Aorta (tissue), 5 donors: ENCODE measurements around the gene GRHL1. TPM values are rescaled to one million over a fixed set of nuclear protein-coding genes. Genes with fewer than 3 reads are reported as not detected.
A peak's percentile ranks its signal among the peaks of the same experiment; 100 is the strongest.

ENCODE experiments used
- ATAC-seq: fragments of 200-7000 bp; cut with Tn5 transposase; one replicate; pipeline ENCODE4 v1.9.1; 2022; ENCODE audit warnings: moderate library complexity; ENCODE audit not compliant: low FRiP score
- DNase-seq, 2 donors: peaks; one replicate each; pipeline ENCODE4 v3.0.0-alpha.2; 2020
- H3K27ac ChIP-seq, 2 donors: one replicate each; pipeline ENCODE4 v1.5.1; 2013; ENCODE audit warnings: low read length in 2 of 2, mild to moderate bottlenecking in 2 of 2, moderate library complexity in 2 of 2, control low read depth in 1 of 2, inconsistent platforms in 1 of 2, low read depth in 1 of 2
- H3K27me3 ChIP-seq, 2 donors: one replicate each; pipeline ENCODE4 v1.6.1; 2013; ENCODE audit warnings: control low read depth in 1 of 2, low read length in 1 of 2, mild to moderate bottlenecking in 1 of 2, moderate library complexity in 1 of 2; ENCODE audit not compliant: insufficient read depth in 2 of 2, control insufficient read depth in 1 of 2
- H3K36me3 ChIP-seq, 2 donors: one replicate each; pipeline ENCODE4 v1.6.1; 2013; ENCODE audit warnings: control low read depth in 1 of 2, low read length in 1 of 2, mild to moderate bottlenecking in 1 of 2; ENCODE audit not compliant: insufficient read depth in 2 of 2, control insufficient read depth in 1 of 2
- H3K4me1 ChIP-seq, 2 donors: one replicate each; pipeline ENCODE4 v1.6.1; 2013; ENCODE audit warnings: low read length in 2 of 2, control low read depth in 1 of 2, mild to moderate bottlenecking in 1 of 2, moderate library complexity in 1 of 2; ENCODE audit not compliant: insufficient read depth in 2 of 2, control insufficient read depth in 1 of 2
- H3K4me3 ChIP-seq, 2 donors: one replicate each; pipeline ENCODE4 v1.5.1; 2013; ENCODE audit warnings: low read length in 2 of 2, control low read depth in 1 of 2, mild to moderate bottlenecking in 1 of 2
- H3K9me3 ChIP-seq: one replicate; pipeline ENCODE4 v1.6.1; 2013; ENCODE audit warnings: mild to moderate bottlenecking, low read length; ENCODE audit not compliant: control insufficient read depth
- WGBS, 2 donors: extraction: QIAGEN DNeasy Blood & Tissue Kit; methylation state at CpG; one replicate each; pipeline ENCODE4 v1.1.7; 2013; 5-methylcytosine and 5-hydroxymethylcytosine counted together
- intact Hi-C, 2 donors: fragments of 100-400 bp; cut with DNase I; formaldehyde crosslinking; loops; one replicate each; pipeline versions ENCODE4 v1.14.2 to v1.15.0; 2022
- polyA plus RNA-seq, 2 donors: library from polyadenylated mRNA; stranded (reverse); fragments of 200-250 nt; gene quantifications; one replicate each; pipeline ENCODE4 v1.2.3, GENCODE V29; 2013
- total RNA-seq, 2 donors: library from RNA; stranded (reverse); fragmentation: NEBNext Ultra II Directional; extraction: Animal tissue kit (Norgen Biotek cat#: 25700); gene quantifications; one replicate each; pipeline ENCODE4 v1.2.1, GENCODE V29; 2021
- donor health status: healthy with polysubstance abuse.
- donor health status: Bipolar disorder and iron deficiency.
- donor health status: DM: no; HTN: no; CAD: no.
- donor health status: DM: no; HTN: no; CAD: no.
- donor health status: DM: yes; HTN: yes; CAD: no.

Gene GRHL1
- total and polyA plus RNA-seq, 4 donors, result 0.15 to 2.5 (median 0.90) TPM

DNA sequence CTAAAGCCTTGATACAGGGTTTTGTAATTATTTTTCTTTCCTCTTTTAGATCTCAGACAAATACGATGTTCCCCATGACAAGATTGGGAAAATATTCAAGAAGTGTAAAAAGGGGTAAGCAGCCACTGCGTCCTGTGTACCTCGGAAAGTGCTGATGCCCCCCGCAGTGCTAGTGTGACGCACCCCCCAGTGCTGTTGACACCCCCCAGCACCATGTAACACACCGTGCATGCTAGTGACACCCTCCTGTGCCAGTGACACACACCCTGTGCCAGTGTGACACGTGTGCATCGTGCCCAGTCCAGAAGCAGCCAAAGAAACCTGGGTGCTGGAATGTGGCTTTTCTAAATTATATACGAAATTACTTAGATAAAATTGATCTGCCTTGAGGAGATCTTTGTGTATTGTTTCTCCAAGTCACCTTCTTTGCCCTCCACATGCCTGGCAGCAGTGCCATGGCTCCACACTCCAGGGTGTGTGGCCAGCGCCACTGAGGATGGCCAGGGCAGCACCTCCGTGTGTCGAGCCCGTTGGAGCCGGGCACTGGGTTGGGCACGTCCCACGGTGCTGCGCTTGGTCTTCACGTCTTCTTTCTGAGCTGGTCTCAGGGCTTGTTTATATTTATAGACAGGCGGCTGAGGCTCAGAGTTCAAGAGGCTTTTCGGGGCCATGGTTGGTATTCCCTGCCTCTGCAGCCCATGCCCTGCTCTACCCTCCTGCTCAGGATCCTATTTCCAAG is 47.6 kb downstream of the GRHL1 start:
- H3K27ac ChIP-seq, result no peak overlapping the region
- WGBS, 2 donors, result 60 to 75% methylated on average over 20 of the region's 20 CpGs
- intact Hi-C loops, result no loop called here
- peak in 1 of 2 donors; percentile 61 for DNase-seq
- no peaks in the 10 kb centered on the region for H3K27me3 ChIP-seq
- H3K9me3 ChIP-seq, result no peaks in the 10 kb centered on the region
- H3K36me3 ChIP-seq, result no peaks in the 10 kb centered on the region
- ATAC-seq, result no peak
- H3K4me1 ChIP-seq, result no peaks in the 10 kb centered on the region
- H3K4me3 ChIP-seq, result no peak overlapping the region

DNA sequence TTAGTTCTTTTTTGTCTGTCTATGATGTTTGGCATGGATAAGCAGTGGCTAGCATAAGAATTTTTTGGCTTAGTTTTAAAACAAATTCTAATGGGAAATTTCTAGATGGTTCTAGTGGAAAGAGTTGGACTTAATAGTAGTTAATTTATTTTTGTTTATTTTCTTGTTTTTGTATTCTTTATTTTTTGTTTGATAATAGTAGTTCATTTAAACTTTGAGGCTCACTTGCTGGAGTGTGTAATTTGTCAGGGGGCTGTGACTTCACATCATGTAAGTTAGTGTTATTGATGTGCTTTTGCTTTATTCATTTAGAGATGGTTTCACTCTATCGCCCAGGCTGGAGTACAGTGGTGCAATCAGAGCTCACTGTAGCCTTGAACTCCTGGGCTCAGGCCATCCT is 48.2 kb downstream of the GRHL1 start:
- intact Hi-C loops, result no loop called here
- Histone ChIP-seq H3K27ac (no peak overlapping the region), H3K27me3 (no peaks in the 10 kb centered on the region), H3K36me3 (no peaks in the 10 kb centered on the region), H3K4me3 (no peak overlapping the region), H3K9me3 (no peaks in the 10 kb centered on the region), H3K4me1 (no peaks in the 10 kb centered on the region)
- ATAC-seq (no peak), DNase-seq (no peak)
- 86 to 93% methylated on average over 1 of the region's 1 CpG for WGBS, 2 donors

DNA sequence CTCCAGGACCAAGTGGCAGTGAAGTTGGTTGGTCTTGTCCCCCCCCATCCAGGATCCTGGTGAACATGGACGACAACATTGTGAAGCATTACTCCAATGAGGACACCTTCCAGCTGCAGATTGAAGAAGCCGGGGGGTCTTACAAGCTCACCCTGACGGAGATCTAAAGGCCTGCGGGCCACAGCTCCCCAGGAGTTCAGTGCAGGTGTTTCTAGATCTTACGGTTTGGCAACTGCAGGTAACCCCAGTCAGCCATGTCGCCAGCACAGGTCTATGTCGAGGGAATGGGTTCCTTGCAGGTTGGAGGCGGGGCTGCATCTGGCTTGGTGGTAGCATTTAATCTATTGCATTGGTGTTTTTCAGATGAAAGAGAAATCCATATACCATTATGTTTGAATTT is 49.0 kb downstream of the GRHL1 start:
- DNase-seq, result peak; percentile 5 to 34

DNA sequence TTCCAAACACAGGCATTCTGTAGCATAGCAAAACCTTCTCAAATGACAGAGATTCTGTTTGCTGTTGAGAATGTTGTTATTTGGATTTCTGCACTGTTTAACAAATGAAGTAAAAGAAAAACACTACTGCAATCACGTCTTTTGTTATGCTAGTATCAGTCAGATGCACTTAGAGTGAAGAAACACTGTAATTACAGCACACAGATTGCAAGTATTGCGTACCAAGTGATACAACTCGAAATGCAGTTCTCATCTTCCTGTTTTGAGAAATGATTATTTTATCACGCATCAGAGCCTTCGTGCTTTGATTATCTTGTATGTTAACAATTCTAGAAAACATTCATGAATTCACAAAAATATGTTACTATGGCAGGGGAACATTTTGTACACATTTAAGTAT is 50.1 kb downstream of the GRHL1 start:
- ATAC-seq (no peak), DNase-seq (no peak)
- Histone ChIP-seq H3K4me3 (no peak overlapping the region), H3K4me1 (no peaks in the 10 kb centered on the region), H3K27me3 (no peaks in the 10 kb centered on the region), H3K27ac (no peak overlapping the region), H3K9me3 (no peaks in the 10 kb centered on the region), H3K36me3 (no peaks in the 10 kb centered on the region)
- 88 to 90% methylated on average over 5 of the region's 5 CpGs for WGBS, 2 donors
- intact Hi-C loops, result no loop called here

More for the DNA sequence above, 49.0 kb downstream of the GRHL1 start:
- Histone ChIP-seq H3K4me1 (no peaks in the 10 kb centered on the region), H3K9me3 (no peaks in the 10 kb centered on the region), H3K27ac (no peak overlapping the region), H3K27me3 (no peaks in the 10 kb centered on the region), H3K4me3 (no peak overlapping the region), H3K36me3 (no peaks in the 10 kb centered on the region)
- WGBS, 2 donors, result 93 to 94% methylated on average over 8 of the region's 8 CpGs
- no peak for ATAC-seq
- intact Hi-C loops, result no loop called here

DNA sequence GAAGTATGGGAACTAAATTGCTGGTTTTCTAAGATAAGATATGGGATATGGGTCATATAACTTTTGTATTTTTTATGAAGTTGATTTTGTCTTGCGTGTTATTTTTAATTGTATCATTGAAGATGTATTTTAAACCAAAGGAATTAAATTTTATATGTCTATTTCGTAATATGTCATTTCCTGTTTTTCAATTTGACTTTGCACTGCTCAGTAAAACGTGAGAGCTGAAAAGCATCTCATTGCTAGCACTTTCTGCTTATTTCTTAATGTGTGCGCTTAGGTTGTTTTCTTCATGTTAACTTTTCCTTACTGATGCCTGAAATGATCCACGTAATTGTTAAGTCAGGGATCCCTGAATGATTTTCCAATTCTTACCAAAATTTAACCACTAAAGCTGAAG is 50.6 kb downstream of the GRHL1 start:
- Histone ChIP-seq H3K9me3 (no peaks in the 10 kb centered on the region), H3K27me3 (no peaks in the 10 kb centered on the region), H3K4me1 (no peaks in the 10 kb centered on the region), H3K36me3 (no peaks in the 10 kb centered on the region), H3K27ac (no peak overlapping the region), H3K4me3 (no peak overlapping the region)
- intact Hi-C loops, result no loop called here
- WGBS, 2 donors, result 74 to 96% methylated on average over 5 of the region's 5 CpGs
- DNase-seq (no peak), ATAC-seq (no peak)

DNA sequence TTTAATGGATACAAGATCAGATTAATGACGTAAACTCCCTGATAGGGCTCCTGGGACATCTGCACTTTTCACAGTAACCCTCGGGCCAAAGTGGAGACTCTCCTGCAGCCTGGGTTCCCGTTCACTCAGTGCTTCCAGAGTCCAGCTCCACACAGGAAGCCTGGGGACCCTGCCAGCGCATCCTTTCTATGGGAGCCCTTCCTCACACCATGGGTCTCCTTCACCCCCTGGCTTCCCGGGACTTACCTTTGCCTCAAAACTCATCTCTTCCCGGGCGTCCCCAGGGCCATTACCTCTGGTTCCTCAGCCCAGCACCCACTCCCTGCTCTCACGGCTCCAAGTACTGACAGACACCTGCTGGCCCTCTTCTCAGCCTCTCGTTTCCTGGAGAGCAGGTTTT is 51.2 kb downstream of the GRHL1 start:
- ATAC-seq (no peak), DNase-seq (peak in 1 of 2 donors; percentile 74)
- H3K4me1 ChIP-seq, result no peaks in the 10 kb centered on the region
- no peaks in the 10 kb centered on the region for H3K36me3 ChIP-seq
- H3K4me3 ChIP-seq, result no peak overlapping the region
- WGBS, 2 donors, result 95 to 96% methylated on average over 9 of the region's 9 CpGs
- H3K27me3 ChIP-seq, result no peaks in the 10 kb centered on the region
- no peaks in the 10 kb centered on the region for H3K9me3 ChIP-seq
- intact Hi-C loops, result no loop called here
- no peak overlapping the region for H3K27ac ChIP-seq

DNA sequence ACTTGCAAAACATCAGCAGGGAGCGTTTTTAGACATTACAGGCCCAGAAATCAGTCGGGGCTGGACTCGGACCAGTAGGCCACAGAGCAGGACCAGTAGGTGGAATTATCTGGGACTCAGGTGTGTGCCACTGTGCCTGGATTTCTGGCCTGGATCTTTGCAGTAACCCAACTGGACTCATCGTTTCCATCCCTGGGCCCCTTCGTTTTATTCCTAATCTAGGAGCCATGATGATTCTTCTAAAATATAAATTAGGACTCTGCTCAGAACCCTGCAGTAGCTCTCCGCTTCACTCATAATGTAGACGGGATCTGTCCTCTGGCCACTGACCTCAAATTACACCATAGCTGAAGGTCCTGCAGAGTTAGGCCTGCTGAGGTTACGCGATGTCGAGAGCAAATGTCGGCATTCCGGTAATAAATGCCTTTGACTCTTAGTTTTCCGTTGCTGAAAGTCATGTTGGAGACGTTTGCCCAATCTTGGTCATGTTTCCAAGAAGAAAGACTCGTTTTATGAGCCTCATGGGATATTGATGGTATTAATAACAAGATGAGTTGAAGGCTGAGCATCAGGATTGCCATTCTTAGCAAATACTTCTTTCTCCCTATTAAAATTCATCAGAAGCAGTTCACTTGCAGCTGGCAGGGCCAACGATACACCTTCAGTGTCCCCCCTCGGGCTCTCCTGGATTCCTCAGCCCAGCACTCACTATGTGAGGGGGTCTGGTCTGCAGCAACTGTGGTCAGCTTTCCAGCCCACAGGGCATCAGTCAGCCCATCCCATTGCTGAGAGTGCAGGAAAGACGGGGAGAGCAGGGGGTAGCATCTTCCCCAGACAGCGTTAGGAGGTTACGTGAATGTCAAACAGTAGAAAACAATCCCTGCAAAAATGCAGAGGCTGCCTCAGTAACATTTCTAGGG is 52.0 kb downstream of the GRHL1 start:
- no peak overlapping the region for H3K4me3 ChIP-seq
- intact Hi-C loops, result no loop called here
- no peak for ATAC-seq

DNA sequence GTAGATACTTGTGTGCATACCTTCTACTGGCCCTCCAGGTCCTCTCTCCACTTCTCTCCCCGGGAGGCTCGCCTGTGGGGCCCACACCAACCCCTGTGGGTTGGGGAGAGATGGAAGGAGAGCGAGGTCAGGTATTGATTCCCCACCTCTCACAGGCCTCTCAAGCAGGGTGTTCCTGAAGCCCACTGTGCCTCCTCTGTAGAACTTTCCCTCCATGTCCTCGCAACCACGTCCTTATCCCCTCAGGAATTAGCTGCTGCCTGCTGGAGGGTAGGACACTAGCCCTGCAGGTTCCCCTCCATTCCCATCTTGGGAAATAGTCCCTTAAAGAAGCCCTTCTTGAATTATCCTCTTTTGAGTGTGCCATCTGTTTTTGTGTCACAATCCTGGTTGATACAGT is 52.9 kb downstream of the GRHL1 start:
- WGBS, 2 donors, result 96 to 97% methylated on average over 5 of the region's 5 CpGs
- intact Hi-C loops, result no loop called here
- ATAC-seq, result no peak
- no peaks in the 10 kb centered on the region for H3K4me1 ChIP-seq
- no peaks in the 10 kb centered on the region for H3K27me3 ChIP-seq
- H3K27ac ChIP-seq, result no peak overlapping the region
- no peaks in the 10 kb centered on the region for H3K36me3 ChIP-seq
- peak in 1 of 2 donors; percentile 38 for DNase-seq
- no peaks in the 10 kb centered on the region for H3K9me3 ChIP-seq
- H3K4me3 ChIP-seq, result no peak overlapping the region

More for the DNA sequence above, 52.0 kb downstream of the GRHL1 start:
- H3K36me3 ChIP-seq, result no peaks in the 10 kb centered on the region
- H3K4me1 ChIP-seq, result no peaks in the 10 kb centered on the region
- DNase-seq, result peak in 1 of 2 donors; percentile 43
- whole genome bisulfite sequencing, 2 donors, result 95 to 97% methylated on average over 20 of the region's 20 CpGs
- H3K27me3 ChIP-seq, result no peaks in the 10 kb centered on the region
- no peaks in the 10 kb centered on the region for H3K9me3 ChIP-seq
- no peak overlapping the region for H3K27ac ChIP-seq
